NT2/D1 (cell line): ENCODE measurements around the gene TRAF2.

ENCODE experiments used
- DNase-seq: peaks from one replicate; pipeline ENCODE4 v3.0.0-alpha.2; 2011; ENCODE audit warnings: low read depth, low spot score
- H3K27me3 ChIP-seq: 2 replicates; pipeline ENCODE4 v1.6.0; 2011; ENCODE audit warnings: mild to moderate bottlenecking; ENCODE audit not compliant: insufficient read length, insufficient read depth
- H3K36me3 ChIP-seq: 2 replicates; pipeline ENCODE4 v1.6.1; 2011; ENCODE audit warnings: mild to moderate bottlenecking, low read length, mixed read lengths; ENCODE audit not compliant: insufficient read depth, insufficient read length
- H3K4me1 ChIP-seq: 2 replicates; pipeline ENCODE4 v1.5.1; 2011; ENCODE audit not compliant: insufficient read depth, insufficient read length
- H3K4me3 ChIP-seq: 2 replicates; pipeline ENCODE4 v1.5.1; 2011; ENCODE audit warnings: low read depth; ENCODE audit not compliant: insufficient read length
- H3K9ac ChIP-seq: 2 replicates; pipeline ENCODE4 v1.6.0; 2011; ENCODE audit warnings: low read depth; ENCODE audit not compliant: insufficient read length
- H3K9me3 ChIP-seq: 2 replicates; pipeline ENCODE4 v1.5.1; 2011; ENCODE audit warnings: mild to moderate bottlenecking, low read length; ENCODE audit not compliant: insufficient read depth
- SUZ12 ChIP-seq: IDR thresholded peaks from 2 replicates; pipeline ENCODE4 v1.6.1; 2011; ENCODE audit not compliant: insufficient read length, insufficient read depth; ENCODE audit errors: extremely low read depth
- YY1 ChIP-seq: IDR thresholded peaks from 2 replicates; pipeline ENCODE4 v1.6.1; 2011; ENCODE audit not compliant: insufficient read length, insufficient read depth
- ZNF274 ChIP-seq: IDR thresholded peaks from 2 replicates; pipeline ENCODE4 v1.6.1; 2011; ENCODE audit warnings: mild to moderate bottlenecking, low read depth, low read length

The TRAF2 gene

GRCh38 chr9:136935651-136936050 lies 49.3 kb downstream of the TRAF2 start:
- H3K36me3 ChIP-seq: peaks cover 52% of the 10 kb centered on the region
- no peaks in the 10 kb centered on the region for H3K27me3 ChIP-seq
- DNase-seq: no peak
- TF ChIP-seq YY1: no peak
- no peak for TF ChIP-seq ZNF274
- TF ChIP-seq SUZ12: no peak
- H3K4me1 ChIP-seq: peaks cover 14% of the 10 kb centered on the region
- no peak overlapping the region for H3K4me3 ChIP-seq
- H3K9ac ChIP-seq: no peak overlapping the region
- peaks cover 6% of the 10 kb centered on the region; the same call in 1 of the 2 replicates for H3K9me3 ChIP-seq

- Histone ChIP-seq H3K27me3 (no peaks in the 10 kb centered on the region), H3K4me3 (no peak overlapping the region), H3K36me3 (peaks cover 57% of the 10 kb centered on the region), H3K9me3 (no peaks in the 10 kb centered on the region), H3K4me1 (peaks cover 14% of the 10 kb centered on the region), H3K9ac (no peak overlapping the region)
- no peak for DNase-seq
- TF ChIP-seq SUZ12 (no peak), YY1 (no peak), ZNF274 (no peak)
Observed at GRCh38 chr9:136936645-136937170, 50.4 kb downstream of the TRAF2 start.

DNA sequence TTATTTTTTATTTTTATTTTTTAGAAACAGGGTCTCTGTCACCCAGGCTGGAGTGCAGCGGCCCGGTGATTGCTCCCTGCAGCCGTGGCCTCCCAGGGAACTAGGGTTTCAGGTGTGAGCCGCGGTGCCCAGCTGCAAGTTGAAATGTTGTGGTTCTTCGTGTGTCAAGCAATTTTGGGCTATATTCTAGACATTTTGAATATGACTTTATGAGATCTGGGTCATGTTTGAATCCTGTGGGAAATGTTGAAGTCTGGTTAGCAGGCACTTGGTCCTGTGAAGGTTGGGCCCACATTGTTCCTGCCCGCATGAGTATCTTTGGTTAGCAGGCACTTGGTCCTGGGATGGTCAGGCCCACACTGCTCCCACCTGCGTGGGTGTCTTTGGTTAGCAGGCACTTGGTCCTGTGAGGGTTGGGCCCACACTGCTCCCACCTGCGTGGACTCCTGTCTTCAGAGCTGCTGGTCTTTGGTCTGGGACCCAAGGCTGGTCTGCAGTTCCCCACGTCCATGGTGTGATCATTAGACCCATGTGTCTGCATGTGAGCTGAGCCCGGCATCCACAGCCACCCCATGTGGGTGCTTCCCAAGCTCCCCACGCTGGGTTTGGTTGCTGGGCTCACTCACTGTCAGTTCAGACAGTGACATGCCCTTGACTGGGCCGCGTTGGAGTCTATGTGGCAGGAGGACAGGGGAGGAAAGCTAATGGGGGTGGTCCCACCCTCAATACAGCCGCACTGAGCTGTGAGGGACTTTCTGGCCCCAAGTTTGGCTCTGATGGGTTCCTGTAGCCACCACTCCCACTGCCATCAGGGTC lies 51.1 kb downstream of the TRAF2 start:
- Histone ChIP-seq H3K4me3 (no peak overlapping the region), H3K27me3 (no peaks in the 10 kb centered on the region), H3K4me1 (peaks cover 14% of the 10 kb centered on the region), H3K9me3 (no peaks in the 10 kb centered on the region), H3K9ac (peak overlapping the region; percentile 24), H3K36me3 (peaks cover 64% of the 10 kb centered on the region)
- TF ChIP-seq SUZ12: no peak
- no peak for TF ChIP-seq YY1
- no peak for TF ChIP-seq ZNF274
- DNase-seq: no peak

DNA sequence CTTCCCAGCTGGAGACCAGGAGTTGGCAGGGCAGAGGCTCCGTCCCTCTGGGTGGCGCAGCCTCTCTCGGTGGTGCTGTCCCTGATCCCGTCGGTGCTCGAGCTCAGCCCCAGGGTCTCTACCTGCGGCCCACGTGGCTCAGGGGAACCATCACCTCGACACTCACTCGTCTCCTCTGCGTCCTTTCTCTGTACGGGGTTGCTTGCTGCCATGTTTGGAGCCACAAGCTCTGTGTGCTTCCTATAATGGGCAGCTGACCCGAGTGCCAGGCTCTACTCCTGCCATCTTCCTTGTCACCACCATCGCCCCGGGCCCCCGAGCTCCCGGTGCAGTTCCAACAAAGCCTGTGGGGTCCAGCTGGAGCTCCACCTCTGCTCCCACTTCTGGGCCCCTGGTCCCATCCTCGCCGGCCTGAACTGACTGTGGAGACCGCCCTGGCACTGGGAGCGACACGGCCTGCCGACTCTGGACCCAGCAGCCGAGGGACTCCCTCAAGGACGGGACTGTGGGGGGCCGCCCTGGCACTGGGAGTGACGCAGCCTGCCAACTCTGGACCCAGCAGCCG lies 53.2 kb downstream of the TRAF2 start:
- TF ChIP-seq ZNF274: no peak
- no peak for TF ChIP-seq SUZ12
- no peak for TF ChIP-seq YY1
- no peak overlapping the region for H3K4me3 ChIP-seq
- H3K27me3 ChIP-seq: no peaks in the 10 kb centered on the region
- H3K9ac ChIP-seq: no peak overlapping the region
- peaks cover 18% of the 10 kb centered on the region for H3K4me1 ChIP-seq
- H3K36me3 ChIP-seq: peaks cover 63% of the 10 kb centered on the region
- no peaks in the 10 kb centered on the region for H3K9me3 ChIP-seq
- no peak for DNase-seq

- Histone ChIP-seq H3K36me3 (peaks cover 63% of the 10 kb centered on the region), H3K4me1 (peaks cover 22% of the 10 kb centered on the region)
- no peak for DNase-seq
Observed at GRCh38 chr9:136939996-136940525, 53.7 kb downstream of the TRAF2 start.

DNA sequence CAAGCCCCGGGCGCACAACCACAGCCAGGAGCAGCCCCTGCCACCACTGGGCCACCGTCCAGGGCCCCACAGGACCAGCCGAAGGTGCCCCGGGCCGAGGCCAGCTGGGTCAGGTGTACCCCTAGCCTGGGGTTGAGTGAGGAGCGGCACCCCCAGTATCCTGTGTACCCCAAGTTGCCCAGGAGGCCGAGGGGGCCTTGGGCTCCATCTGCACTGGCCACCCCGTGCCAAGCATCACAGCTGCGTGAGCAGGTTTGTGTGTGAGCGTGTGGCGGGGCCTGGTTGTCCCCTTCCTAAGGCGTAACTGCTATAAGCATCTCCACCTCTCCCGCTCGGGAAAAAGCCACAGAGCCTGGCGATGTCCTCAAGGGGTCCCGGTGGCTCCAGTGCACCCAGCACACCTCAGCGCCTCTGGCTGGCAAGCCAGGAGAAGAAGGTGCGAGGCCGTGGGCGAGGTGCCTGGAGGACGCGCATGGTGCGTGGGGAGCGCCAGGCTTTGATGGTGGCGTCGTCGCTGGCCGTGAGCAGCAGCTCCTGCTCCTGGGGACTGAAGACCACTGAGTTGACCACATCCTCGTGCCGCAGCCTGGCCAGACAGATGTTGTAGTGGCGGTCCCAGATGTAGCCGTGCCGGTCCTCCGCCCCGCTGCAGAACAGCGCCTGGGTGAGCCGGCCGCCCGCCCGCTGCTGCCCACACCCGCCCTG lies 54.4 kb downstream of the TRAF2 start:
- Histone ChIP-seq H3K4me3 (no peak overlapping the region), H3K4me1 (peaks cover 27% of the 10 kb centered on the region), H3K27me3 (no peaks in the 10 kb centered on the region), H3K9me3 (no peaks in the 10 kb centered on the region), H3K36me3 (peaks cover 63% of the 10 kb centered on the region), H3K9ac (no peak overlapping the region)
- no peak for DNase-seq
- TF ChIP-seq ZNF274 (no peak), SUZ12 (no peak), YY1 (no peak)

More at GRCh38 chr9:136939996-136940525, 53.7 kb downstream of the TRAF2 start:
- TF ChIP-seq YY1: no peak
- no peak for TF ChIP-seq SUZ12
- no peak for TF ChIP-seq ZNF274
- Histone ChIP-seq H3K9ac (no peak overlapping the region), H3K27me3 (no peaks in the 10 kb centered on the region), H3K4me3 (no peak overlapping the region), H3K9me3 (no peaks in the 10 kb centered on the region)
